ENCODE results near the gene PRKCE. TPM values are rescaled to one million over a fixed set of nuclear protein-coding genes. Genes with fewer than 3 reads are reported as not detected.

Gene PRKCE
- total and polyA plus RNA-seq, 2 experiments from 2014 or later: 0.94 to 1.2 TPM

DNA sequence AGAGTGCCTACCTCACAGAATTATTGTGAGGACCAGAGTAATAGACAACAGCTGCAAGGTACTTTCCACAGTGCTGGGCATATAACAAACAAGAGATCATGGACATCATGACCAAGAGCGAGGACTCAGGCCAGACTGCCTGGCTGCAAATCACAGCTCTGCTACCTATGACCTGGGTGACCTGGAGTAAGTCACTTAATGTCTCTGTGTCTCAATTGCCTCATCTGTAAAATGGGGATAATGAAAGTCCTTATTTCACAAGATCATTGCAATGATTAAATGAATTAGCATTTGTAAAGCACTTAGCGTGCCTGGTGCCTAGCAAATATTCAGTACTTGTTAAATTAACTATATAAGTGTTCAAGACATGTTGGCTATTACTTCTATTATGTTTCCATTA lies 59.7 kb downstream of the PRKCE start:
- Histone ChIP-seq H2AFZ (no peak overlapping the region), H3K4me1 (ENCODE audit: insufficient read depth) (no peaks in the 10 kb centered on the region), H3K9me2 (ENCODE audit: insufficient read depth) (no peaks in the 10 kb centered on the region), H3F3A (replicated peaks; ENCODE audit: low read depth) (no peaks in the 10 kb centered on the region), H3K27ac (ENCODE audit: low read depth) (no peak overlapping the region), H3K36me3 (ENCODE audit: insufficient read depth) (no peaks in the 10 kb centered on the region), H3K27me3 (ENCODE audit: insufficient read depth) (no peaks in the 10 kb centered on the region), H3K4me2 (no peak overlapping the region), H3K79me2 (replicated peaks; ENCODE audit: insufficient read depth) (no peaks in the 10 kb centered on the region), H4K20me1 (replicated peaks; ENCODE audit: insufficient read depth) (no peaks in the 10 kb centered on the region), H3K4me3 (no peak overlapping the region)
- Mint-ChIP-seq H3K36me3 (ENCODE audit: low read depth) (0 out of 3 replicates have a peak, but pooled peaks cover 5% of the 10 kb centered on the region), H3K4me3 (no peak overlapping the region), H3K4me1 (peaks cover 10% of the 10 kb centered on the region), H3K27me3 (ENCODE audit: insufficient read depth, low read depth, poor library complexity) (peaks cover 7% of the 10 kb centered on the region), H3K27ac (no peak overlapping the region), H3K9me3 (peaks cover 10% of the 10 kb centered on the region; the same call in 2 of the 3 replicates)
- ATAC-seq (no peak), DNase-seq (ENCODE audit: low spot score) (no peak)
- TF ChIP-seq CREB1 (CRISPR knock-in tag; IDR thresholded peaks at IDR 0.05; ENCODE audit: low read depth) (no peak), EZH2 (IDR thresholded peaks at IDR 0.05; ENCODE audit: low read depth, unreplicated experiment) (no peak), STAT1 (IDR thresholded peaks at IDR 0.05; ENCODE audit: unreplicated experiment) (no peak), EZH2phosphoT487 (IDR thresholded peaks at IDR 0.05; ENCODE audit: unreplicated experiment) (no peak), JUNB (IDR thresholded peaks at IDR 0.05; ENCODE audit: unreplicated experiment) (no peak), ZNF114 (CRISPR knock-in tag; IDR thresholded peaks at IDR 0.05) (no peak), NANOG (IDR thresholded peaks at IDR 0.05; ENCODE audit: borderline replicate concordance) (no peak), ZNF331 (CRISPR knock-in tag; IDR thresholded peaks at IDR 0.05; ENCODE audit: low read depth) (no peak), POLR2AphosphoS5 (IDR thresholded peaks at IDR 0.05; ENCODE audit: low read depth) (no peak)
- TF ChIP-seq, protein P1, sequence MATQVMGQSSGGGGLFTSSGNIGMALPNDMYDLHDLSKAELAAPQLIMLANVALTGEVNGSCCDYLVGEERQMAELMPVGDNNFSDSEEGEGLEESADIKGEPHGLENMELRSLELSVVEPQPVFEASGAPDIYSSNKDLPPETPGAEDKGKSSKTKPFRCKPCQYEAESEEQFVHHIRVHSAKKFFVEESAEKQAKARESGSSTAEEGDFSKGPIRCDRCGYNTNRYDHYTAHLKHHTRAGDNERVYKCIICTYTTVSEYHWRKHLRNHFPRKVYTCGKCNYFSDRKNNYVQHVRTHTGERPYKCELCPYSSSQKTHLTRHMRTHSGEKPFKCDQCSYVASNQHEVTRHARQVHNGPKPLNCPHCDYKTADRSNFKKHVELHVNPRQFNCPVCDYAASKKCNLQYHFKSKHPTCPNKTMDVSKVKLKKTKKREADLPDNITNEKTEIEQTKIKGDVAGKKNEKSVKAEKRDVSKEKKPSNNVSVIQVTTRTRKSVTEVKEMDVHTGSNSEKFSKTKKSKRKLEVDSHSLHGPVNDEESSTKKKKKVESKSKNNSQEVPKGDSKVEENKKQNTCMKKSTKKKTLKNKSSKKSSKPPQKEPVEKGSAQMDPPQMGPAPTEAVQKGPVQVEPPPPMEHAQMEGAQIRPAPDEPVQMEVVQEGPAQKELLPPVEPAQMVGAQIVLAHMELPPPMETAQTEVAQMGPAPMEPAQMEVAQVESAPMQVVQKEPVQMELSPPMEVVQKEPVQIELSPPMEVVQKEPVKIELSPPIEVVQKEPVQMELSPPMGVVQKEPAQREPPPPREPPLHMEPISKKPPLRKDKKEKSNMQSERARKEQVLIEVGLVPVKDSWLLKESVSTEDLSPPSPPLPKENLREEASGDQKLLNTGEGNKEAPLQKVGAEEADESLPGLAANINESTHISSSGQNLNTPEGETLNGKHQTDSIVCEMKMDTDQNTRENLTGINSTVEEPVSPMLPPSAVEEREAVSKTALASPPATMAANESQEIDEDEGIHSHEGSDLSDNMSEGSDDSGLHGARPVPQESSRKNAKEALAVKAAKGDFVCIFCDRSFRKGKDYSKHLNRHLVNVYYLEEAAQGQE (IDR thresholded peaks at IDR 0.05; ENCODE audit: unreplicated experiment): no peak
- TF ChIP-seq, protein P2, sequence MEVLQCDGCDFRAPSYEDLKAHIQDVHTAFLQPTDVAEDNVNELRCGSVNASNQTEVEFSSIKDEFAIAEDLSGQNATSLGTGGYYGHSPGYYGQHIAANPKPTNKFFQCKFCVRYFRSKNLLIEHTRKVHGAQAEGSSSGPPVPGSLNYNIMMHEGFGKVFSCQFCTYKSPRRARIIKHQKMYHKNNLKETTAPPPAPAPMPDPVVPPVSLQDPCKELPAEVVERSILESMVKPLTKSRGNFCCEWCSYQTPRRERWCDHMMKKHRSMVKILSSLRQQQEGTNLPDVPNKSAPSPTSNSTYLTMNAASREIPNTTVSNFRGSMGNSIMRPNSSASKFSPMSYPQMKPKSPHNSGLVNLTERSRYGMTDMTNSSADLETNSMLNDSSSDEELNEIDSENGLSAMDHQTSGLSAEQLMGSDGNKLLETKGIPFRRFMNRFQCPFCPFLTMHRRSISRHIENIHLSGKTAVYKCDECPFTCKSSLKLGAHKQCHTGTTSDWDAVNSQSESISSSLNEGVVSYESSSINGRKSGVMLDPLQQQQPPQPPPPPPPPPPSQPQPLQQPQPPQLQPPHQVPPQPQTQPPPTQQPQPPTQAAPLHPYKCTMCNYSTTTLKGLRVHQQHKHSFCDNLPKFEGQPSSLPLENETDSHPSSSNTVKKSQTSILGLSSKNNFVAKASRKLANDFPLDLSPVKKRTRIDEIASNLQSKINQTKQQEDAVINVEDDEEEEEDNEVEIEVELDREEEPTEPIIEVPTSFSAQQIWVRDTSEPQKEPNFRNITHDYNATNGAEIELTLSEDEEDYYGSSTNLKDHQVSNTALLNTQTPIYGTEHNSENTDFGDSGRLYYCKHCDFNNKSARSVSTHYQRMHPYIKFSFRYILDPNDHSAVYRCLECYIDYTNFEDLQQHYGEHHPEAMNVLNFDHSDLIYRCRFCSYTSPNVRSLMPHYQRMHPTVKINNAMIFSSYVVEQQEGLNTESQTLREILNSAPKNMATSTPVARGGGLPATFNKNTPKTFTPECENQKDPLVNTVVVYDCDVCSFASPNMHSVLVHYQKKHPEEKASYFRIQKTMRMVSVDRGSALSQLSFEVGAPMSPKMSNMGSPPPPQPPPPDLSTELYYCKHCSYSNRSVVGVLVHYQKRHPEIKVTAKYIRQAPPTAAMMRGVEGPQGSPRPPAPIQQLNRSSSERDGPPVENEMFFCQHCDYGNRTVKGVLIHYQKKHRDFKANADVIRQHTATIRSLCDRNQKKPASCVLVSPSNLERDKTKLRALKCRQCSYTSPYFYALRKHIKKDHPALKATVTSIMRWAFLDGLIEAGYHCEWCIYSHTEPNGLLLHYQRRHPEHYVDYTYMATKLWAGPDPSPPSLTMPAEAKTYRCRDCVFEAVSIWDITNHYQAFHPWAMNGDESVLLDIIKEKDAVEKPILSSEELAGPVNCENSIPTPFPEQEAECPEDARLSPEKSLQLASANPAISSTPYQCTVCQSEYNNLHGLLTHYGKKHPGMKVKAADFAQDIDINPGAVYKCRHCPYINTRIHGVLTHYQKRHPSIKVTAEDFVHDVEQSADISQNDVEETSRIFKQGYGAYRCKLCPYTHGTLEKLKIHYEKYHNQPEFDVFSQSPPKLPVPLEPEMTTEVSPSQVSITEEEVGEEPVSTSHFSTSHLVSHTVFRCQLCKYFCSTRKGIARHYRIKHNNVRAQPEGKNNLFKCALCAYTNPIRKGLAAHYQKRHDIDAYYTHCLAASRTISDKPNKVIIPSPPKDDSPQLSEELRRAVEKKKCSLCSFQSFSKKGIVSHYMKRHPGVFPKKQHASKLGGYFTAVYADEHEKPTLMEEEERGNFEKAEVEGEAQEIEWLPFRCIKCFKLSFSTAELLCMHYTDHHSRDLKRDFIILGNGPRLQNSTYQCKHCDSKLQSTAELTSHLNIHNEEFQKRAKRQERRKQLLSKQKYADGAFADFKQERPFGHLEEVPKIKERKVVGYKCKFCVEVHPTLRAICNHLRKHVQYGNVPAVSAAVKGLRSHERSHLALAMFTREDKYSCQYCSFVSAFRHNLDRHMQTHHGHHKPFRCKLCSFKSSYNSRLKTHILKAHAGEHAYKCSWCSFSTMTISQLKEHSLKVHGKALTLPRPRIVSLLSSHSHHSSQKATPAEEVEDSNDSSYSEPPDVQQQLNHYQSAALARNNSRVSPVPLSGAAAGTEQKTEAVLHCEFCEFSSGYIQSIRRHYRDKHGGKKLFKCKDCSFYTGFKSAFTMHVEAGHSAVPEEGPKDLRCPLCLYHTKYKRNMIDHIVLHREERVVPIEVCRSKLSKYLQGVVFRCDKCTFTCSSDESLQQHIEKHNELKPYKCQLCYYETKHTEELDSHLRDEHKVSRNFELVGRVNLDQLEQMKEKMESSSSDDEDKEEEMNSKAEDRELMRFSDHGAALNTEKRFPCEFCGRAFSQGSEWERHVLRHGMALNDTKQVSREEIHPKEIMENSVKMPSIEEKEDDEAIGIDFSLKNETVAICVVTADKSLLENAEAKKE (CRISPR knock-in tag; IDR thresholded peaks at IDR 0.05): no peak
- TF ChIP-seq, protein P3, sequence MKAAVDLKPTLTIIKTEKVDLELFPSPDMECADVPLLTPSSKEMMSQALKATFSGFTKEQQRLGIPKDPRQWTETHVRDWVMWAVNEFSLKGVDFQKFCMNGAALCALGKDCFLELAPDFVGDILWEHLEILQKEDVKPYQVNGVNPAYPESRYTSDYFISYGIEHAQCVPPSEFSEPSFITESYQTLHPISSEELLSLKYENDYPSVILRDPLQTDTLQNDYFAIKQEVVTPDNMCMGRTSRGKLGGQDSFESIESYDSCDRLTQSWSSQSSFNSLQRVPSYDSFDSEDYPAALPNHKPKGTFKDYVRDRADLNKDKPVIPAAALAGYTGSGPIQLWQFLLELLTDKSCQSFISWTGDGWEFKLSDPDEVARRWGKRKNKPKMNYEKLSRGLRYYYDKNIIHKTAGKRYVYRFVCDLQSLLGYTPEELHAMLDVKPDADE (IDR thresholded peaks at IDR 0.05): no peak
- TF ChIP-seq, protein P4, sequence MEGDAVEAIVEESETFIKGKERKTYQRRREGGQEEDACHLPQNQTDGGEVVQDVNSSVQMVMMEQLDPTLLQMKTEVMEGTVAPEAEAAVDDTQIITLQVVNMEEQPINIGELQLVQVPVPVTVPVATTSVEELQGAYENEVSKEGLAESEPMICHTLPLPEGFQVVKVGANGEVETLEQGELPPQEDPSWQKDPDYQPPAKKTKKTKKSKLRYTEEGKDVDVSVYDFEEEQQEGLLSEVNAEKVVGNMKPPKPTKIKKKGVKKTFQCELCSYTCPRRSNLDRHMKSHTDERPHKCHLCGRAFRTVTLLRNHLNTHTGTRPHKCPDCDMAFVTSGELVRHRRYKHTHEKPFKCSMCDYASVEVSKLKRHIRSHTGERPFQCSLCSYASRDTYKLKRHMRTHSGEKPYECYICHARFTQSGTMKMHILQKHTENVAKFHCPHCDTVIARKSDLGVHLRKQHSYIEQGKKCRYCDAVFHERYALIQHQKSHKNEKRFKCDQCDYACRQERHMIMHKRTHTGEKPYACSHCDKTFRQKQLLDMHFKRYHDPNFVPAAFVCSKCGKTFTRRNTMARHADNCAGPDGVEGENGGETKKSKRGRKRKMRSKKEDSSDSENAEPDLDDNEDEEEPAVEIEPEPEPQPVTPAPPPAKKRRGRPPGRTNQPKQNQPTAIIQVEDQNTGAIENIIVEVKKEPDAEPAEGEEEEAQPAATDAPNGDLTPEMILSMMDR (conservative IDR thresholded peaks at IDR 0.05; ENCODE audit: low read depth in 2 of 2): no peak
